Choroid plexus epithelial cell (primary cell): ENCODE measurements around the gene CEP63.
"Not testable (repeated sequence)": the region's sequence is repeated elsewhere in the genome, so short reads cannot be mapped to it uniquely, and the experiment has no call there.

ENCODE experiments used
- DNase-seq: peaks from one replicate; pipeline ENCODE4 v3.0.0-alpha.2; 2010; ENCODE audit warnings: low read depth
- H3K4me3 ChIP-seq: 2 replicates; pipeline ENCODE4 v1.5.1; 2011; ENCODE audit warnings: low read depth, mild to moderate bottlenecking, control low read depth, low read length, moderate library complexity
- CTCF ChIP-seq: conservative IDR thresholded peaks from 2 replicates; pipeline ENCODE4 v1.5.1; 2011; ENCODE audit warnings: low read depth, mild to moderate bottlenecking, control low read depth, inconsistent platforms, low read length, moderate library complexity

CEP63 gene

GRCh38 chr3:134590766-134591165 is 104.9 kb downstream of the CEP63 start:
- DNase-seq, result no peak
- TF ChIP-seq CTCF, result no peak
- no peak overlapping the region for H3K4me3 ChIP-seq

DNA sequence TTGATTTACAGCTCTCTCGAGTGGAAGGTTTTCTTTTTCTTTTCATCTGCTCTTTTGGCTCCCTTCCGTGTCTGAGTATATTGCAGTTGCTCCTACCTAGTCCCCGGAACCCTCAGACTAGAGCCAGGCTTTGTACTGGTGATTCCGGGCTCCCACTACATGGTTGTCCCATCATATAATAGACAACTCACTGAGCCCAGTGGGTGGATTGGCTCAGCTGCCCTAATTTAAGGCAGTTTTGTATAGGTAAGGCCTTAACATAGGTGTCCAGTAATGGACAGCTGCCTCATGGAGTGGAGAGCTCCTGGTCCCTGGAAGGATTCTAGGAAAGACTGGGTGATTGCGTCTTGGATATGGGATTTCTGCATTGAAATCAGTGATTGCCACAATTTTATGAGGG is 106.9 kb downstream of the CEP63 start:
- no peak for TF ChIP-seq CTCF
- DNase-seq, result no peak

GRCh38 chr3:134594331-134594741 is 108.5 kb downstream of the CEP63 start:
- DNase-seq, result no peak
- no peak for TF ChIP-seq CTCF
- no peak overlapping the region for H3K4me3 ChIP-seq

More for the DNA sequence above, 106.9 kb downstream of the CEP63 start:
- H3K4me3 ChIP-seq, result no peak overlapping the region

GRCh38 chr3:134594986-134595385 is 109.1 kb downstream of the CEP63 start:
- H3K4me3 ChIP-seq, DNase-seq: not testable (repeated sequence)

GRCh38 chr3:134597390-134597970 is 111.6 kb downstream of the CEP63 start:
- peak; percentile 10 for DNase-seq
- TF ChIP-seq CTCF, result no peak
- no peak overlapping the region for H3K4me3 ChIP-seq

GRCh38 chr3:134598763-134599545 is 113.1 kb downstream of the CEP63 start:
- DNase-seq, result no peak
- no peak overlapping the region for H3K4me3 ChIP-seq
- no peak for TF ChIP-seq CTCF

DNA sequence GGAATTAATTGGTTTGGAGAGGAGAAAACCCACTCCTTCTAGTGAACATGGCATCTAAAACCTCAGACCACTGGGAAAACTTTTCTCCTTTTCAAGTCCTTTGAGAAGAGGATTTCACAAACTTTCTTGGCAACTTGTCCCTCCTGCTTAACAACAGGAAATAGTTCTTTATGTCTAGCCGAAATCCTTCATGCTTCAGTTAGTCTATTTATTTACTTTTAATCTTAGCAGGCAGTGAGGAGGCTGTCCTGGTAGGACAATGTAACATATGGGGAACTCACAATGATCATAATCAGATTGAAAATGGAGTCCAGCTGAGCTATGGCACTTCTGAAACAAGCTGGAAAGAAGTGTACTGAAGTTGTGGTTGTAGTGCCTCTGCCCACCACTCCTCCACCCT is 114.3 kb downstream of the CEP63 start:
- DNase-seq, result peak; percentile 29
- TF ChIP-seq CTCF, result no peak

More for the DNA sequence above, 114.3 kb downstream of the CEP63 start:
- H3K4me3 ChIP-seq, result no peak overlapping the region
